H9 (cell line): ENCODE measurements around the gene LONP2. TPM values are rescaled to one million over a fixed set of nuclear protein-coding genes. Genes with fewer than 3 reads are reported as not detected.

Experiments used
- DNase-seq: peaks from one replicate; pipeline ENCODE4 v3.0.0-alpha.2; 2017
- H2AFZ ChIP-seq: one replicate; pipeline ENCODE4 v1.6.1; 2013; ENCODE audit warnings: mild to moderate bottlenecking, low read length, control low read depth, moderate library complexity
- H2AK5ac ChIP-seq: 2 replicates; pipeline ENCODE4 v1.6.1; 2013; ENCODE audit warnings: low read length, control low read depth, mixed read lengths; ENCODE audit not compliant: insufficient read length
- H2BK120ac ChIP-seq: one replicate; pipeline ENCODE4 v1.6.1; 2013; ENCODE audit warnings: low read depth, mild to moderate bottlenecking, low read length, control low read depth, inconsistent platforms; ENCODE audit not compliant: poor library complexity, severe bottlenecking
- H2BK12ac ChIP-seq: 2 replicates; pipeline ENCODE4 v1.6.1; 2013; ENCODE audit warnings: low read length, control low read depth, mixed read lengths, low read depth; ENCODE audit not compliant: insufficient read length
- H2BK15ac ChIP-seq: 2 replicates; pipeline ENCODE4 v1.6.1; 2013; ENCODE audit warnings: low read depth, low read length, control low read depth
- H2BK20ac ChIP-seq: one replicate; pipeline ENCODE4 v1.6.1; 2013; ENCODE audit warnings: low read depth, mild to moderate bottlenecking, low read length, control low read depth, inconsistent platforms; ENCODE audit not compliant: poor library complexity, severe bottlenecking
- H2BK5ac ChIP-seq: 2 replicates; pipeline ENCODE4 v1.6.1; 2013; ENCODE audit warnings: low read length, control low read depth, mixed read lengths; ENCODE audit not compliant: insufficient read length
- H3K14ac ChIP-seq: 2 replicates; pipeline ENCODE4 v1.6.1; 2013; ENCODE audit warnings: low read length, control low read depth; ENCODE audit not compliant: insufficient read depth
- H3K18ac ChIP-seq: 2 replicates; pipeline ENCODE4 v1.6.1; 2013; ENCODE audit warnings: low read depth, mild to moderate bottlenecking, mixed read lengths, low read length, control low read depth; ENCODE audit not compliant: insufficient read length
- H3K23ac ChIP-seq: 2 replicates; pipeline ENCODE4 v1.6.1; 2013; ENCODE audit warnings: low read length, control low read depth, mixed read lengths, low read depth; ENCODE audit not compliant: insufficient read length
- H3K23me2 ChIP-seq: 2 replicates; pipeline ENCODE4 v1.6.1; 2013; ENCODE audit warnings: low read depth, mild to moderate bottlenecking, mixed read lengths, low read length, control low read depth; ENCODE audit not compliant: insufficient read length, poor library complexity, severe bottlenecking
- H3K27ac ChIP-seq: 2 replicates; pipeline ENCODE4 v1.5.1; 2013; ENCODE audit warnings: low read length, control low read depth, mixed read lengths, low read depth; ENCODE audit not compliant: insufficient read length
- H3K27me3 ChIP-seq: 2 replicates; pipeline ENCODE4 v1.6.1; 2013; ENCODE audit warnings: low read length, control low read depth, inconsistent platforms; ENCODE audit not compliant: insufficient read depth
- H3K4ac ChIP-seq: 2 replicates; pipeline ENCODE4 v1.6.1; 2013; ENCODE audit warnings: low read depth, mild to moderate bottlenecking, control low read depth, inconsistent platforms, low read length, moderate library complexity
- H3K4me1 ChIP-seq: 2 replicates; pipeline ENCODE4 v1.6.1; 2013; ENCODE audit warnings: low read length, control low read depth, inconsistent platforms; ENCODE audit not compliant: insufficient read depth
- H3K4me2 ChIP-seq: 2 replicates; pipeline ENCODE4 v1.6.1; 2013; ENCODE audit warnings: low read length, control low read depth, mixed read lengths; ENCODE audit not compliant: insufficient read length, insufficient read depth
- H3K56ac ChIP-seq: 2 replicates; pipeline ENCODE4 v1.6.1; 2013; ENCODE audit warnings: low read depth, mild to moderate bottlenecking, mixed read lengths, low read length, control low read depth; ENCODE audit not compliant: insufficient read length
- H3K79me1 ChIP-seq: 2 replicates; pipeline ENCODE4 v1.6.1; 2013; ENCODE audit warnings: low read depth, mild to moderate bottlenecking, moderate library complexity, low read length, control low read depth, inconsistent platforms; ENCODE audit not compliant: insufficient read depth, poor library complexity, severe bottlenecking
- H3K79me2 ChIP-seq: 2 replicates; pipeline ENCODE4 v1.6.1; 2013; ENCODE audit warnings: low read length, control low read depth, inconsistent platforms; ENCODE audit not compliant: insufficient read depth
- H3K9ac ChIP-seq: 2 replicates; pipeline ENCODE4 v1.6.1; 2013; ENCODE audit warnings: low read length, control low read depth, mixed read lengths; ENCODE audit not compliant: insufficient read length; ENCODE audit errors: extremely low read depth
- H3K9me3 ChIP-seq: one replicate; pipeline ENCODE4 v1.6.1; 2013; ENCODE audit warnings: low read depth, low read length, inconsistent platforms; ENCODE audit not compliant: control insufficient read depth
- H3T11ph ChIP-seq: one replicate; pipeline ENCODE4 v1.6.1; 2013; ENCODE audit warnings: mild to moderate bottlenecking, low read length, control low read depth, inconsistent platforms
- H4K20me1 ChIP-seq: one replicate; pipeline ENCODE4 v1.6.1; 2013; ENCODE audit not compliant: control insufficient read depth, insufficient read length, insufficient read depth
- H4K5ac ChIP-seq: 2 replicates; pipeline ENCODE4 v1.6.1; 2013; ENCODE audit warnings: low read depth, mild to moderate bottlenecking, mixed read lengths, low read length, control low read depth; ENCODE audit not compliant: insufficient read length
- H4K8ac ChIP-seq: replicated peaks from 2 replicates; pipeline ENCODE4 v1.6.1; 2013; ENCODE audit warnings: low read length, control low read depth, mixed read lengths, low read depth; ENCODE audit not compliant: insufficient read length
- H4K91ac ChIP-seq: 2 replicates; pipeline ENCODE4 v1.6.1; 2013; ENCODE audit warnings: low read depth, mild to moderate bottlenecking, moderate library complexity, mixed read lengths, low read length, control low read depth; ENCODE audit not compliant: insufficient read length
- H3K27ac Mint-ChIP-seq, 3 experiments: 2 replicates in 2 of 3; 3 replicates in 1 of 3; pipeline ENCODE4 v1.8.0; 2020 to 2021; ENCODE audit warnings: mixed read lengths in 3 of 3, mild to moderate bottlenecking in 1 of 3, moderate library complexity in 1 of 3
- H3K27me3 Mint-ChIP-seq: 2 replicates; pipeline ENCODE4 v1.8.0; 2021; ENCODE audit warnings: low read depth, mild to moderate bottlenecking, moderate library complexity, mixed read lengths
- H3K36me3 Mint-ChIP-seq, 3 experiments: 2 replicates in 2 of 3; 3 replicates in 1 of 3; pipeline ENCODE4 v1.8.0; 2020 to 2021; ENCODE audit warnings: low read depth in 3 of 3, mixed read lengths in 3 of 3; ENCODE audit not compliant: insufficient read depth in 1 of 3
- H3K4me1 Mint-ChIP-seq, 2 experiments: 2 replicates each; pipeline ENCODE4 v1.8.0; 2020; ENCODE audit warnings: mixed read lengths in 2 of 2
- H3K4me3 Mint-ChIP-seq, 2 experiments: 2 replicates in 1 of 2; 3 replicates in 1 of 2; pipeline ENCODE4 v1.8.0; 2020 to 2021; ENCODE audit warnings: mild to moderate bottlenecking in 2 of 2, mixed read lengths in 2 of 2, moderate library complexity in 1 of 2
- H3K9me3 Mint-ChIP-seq, 2 experiments: 2 replicates in 1 of 2; 3 replicates in 1 of 2; pipeline ENCODE4 v1.8.0; 2020; ENCODE audit warnings: mild to moderate bottlenecking in 2 of 2, mixed read lengths in 2 of 2, moderate library complexity in 1 of 2
- WGBS: extraction: QIAGEN DNeasy Blood & Tissue Kit; methylation state at CpG from one replicate; pipeline ENCODE4 v1.1.7; 2013; ENCODE audit warnings: missing lambda C conversion rate, low lambda C conversion rate, mixed read lengths; ENCODE audit not compliant: insufficient read length; ENCODE audit errors: extremely low coverage; 5-methylcytosine and 5-hydroxymethylcytosine counted together
- total RNA-seq: library from RNA; stranded (reverse); gene quantifications from 2 replicates; pipeline ENCODE4 v1.2.1, GENCODE V29; 2021
- TF ChIP-seq, protein P1 (sequence below): fragments of 200-600 bp; sonication (generic); conservative IDR thresholded peaks from 3 replicates; pipeline ENCODE4 v1.8.0; 2021; ENCODE audit warnings: antibody characterized with exemption, mild to moderate bottlenecking

LONP2 gene
- total RNA-seq, 1 experiment from 2014 or later = 27.8 TPM

DNA sequence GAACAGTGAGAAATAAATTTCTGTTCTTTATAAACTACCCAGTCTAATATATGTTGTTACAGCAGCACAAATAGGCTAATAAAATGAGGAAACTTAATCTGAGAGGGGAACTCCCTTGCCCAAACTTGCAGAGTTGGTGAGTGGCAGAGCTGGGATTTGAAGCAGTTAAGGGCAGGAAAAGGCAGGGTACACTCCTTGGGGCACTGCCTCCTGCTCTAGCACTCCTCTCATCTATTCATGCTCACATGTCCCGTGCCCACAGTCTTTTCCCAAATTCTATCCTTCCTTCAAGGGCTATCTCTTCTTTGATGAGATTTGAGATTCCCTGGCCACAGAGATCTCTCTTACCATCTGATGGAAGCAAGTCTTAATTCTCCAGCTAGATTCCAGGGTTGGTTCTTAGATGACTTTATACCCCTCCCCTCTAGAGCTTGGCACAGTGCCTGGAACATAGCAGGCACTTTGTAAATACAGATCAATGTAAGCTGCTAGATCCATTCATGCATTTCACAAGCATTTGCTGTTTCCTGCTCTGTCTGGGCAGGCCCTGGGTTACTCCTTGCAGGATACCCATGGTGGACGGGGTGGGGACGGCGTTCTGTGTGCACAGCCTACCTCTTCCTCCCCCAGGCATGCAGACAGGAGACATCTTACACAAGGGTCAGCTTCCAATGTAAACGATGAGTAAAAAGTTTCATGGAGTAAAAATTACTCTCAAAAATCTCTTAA, 49.1 kb upstream of the LONP2 start:
- no peaks in the 10 kb centered on the region for H3K36me3 Mint-ChIP-seq
- WGBS = no CpG with 5 or more reads among the region's 5 CpGs

More for the DNA sequence above, 49.1 kb upstream of the LONP2 start:
- Mint-ChIP-seq H3K9me3 (no peaks in the 10 kb centered on the region; a peak in 1 of 5 replicates), H3K4me1 (no peaks in the 10 kb centered on the region), H3K27ac (no peak overlapping the region), H3K4me3 (no peak overlapping the region), H3K27me3 (no peaks in the 10 kb centered on the region)
- Histone ChIP-seq H4K8ac (no peak overlapping the region), H3K9me3 (no peaks in the 10 kb centered on the region), H4K5ac (no peak overlapping the region), H3K14ac (no peak overlapping the region), H3K23ac (no peak overlapping the region), H2BK120ac (no peak overlapping the region), H4K91ac (no peak overlapping the region), H3K56ac (no peak overlapping the region), H2BK20ac (no peak overlapping the region), H3K27ac (no peak overlapping the region), H3K9ac (no peak overlapping the region), H3K4me1 (no peaks in the 10 kb centered on the region), H2AFZ (no peak overlapping the region), H2BK5ac (no peak overlapping the region), H2AK5ac (no peak overlapping the region), H3K79me1 (no peaks in the 10 kb centered on the region), H3K4ac (no peak overlapping the region), H2BK12ac (no peak overlapping the region), H3K4me2 (no peak overlapping the region), H3K27me3 (no peaks in the 10 kb centered on the region), H2BK15ac (no peak overlapping the region), H4K20me1 (no peaks in the 10 kb centered on the region), H3K79me2 (no peaks in the 10 kb centered on the region), H3T11ph (no peak overlapping the region), H3K23me2 (no peaks in the 10 kb centered on the region), H3K18ac (no peak overlapping the region)
- DNase-seq = no peak
- TF ChIP-seq, protein P1, sequence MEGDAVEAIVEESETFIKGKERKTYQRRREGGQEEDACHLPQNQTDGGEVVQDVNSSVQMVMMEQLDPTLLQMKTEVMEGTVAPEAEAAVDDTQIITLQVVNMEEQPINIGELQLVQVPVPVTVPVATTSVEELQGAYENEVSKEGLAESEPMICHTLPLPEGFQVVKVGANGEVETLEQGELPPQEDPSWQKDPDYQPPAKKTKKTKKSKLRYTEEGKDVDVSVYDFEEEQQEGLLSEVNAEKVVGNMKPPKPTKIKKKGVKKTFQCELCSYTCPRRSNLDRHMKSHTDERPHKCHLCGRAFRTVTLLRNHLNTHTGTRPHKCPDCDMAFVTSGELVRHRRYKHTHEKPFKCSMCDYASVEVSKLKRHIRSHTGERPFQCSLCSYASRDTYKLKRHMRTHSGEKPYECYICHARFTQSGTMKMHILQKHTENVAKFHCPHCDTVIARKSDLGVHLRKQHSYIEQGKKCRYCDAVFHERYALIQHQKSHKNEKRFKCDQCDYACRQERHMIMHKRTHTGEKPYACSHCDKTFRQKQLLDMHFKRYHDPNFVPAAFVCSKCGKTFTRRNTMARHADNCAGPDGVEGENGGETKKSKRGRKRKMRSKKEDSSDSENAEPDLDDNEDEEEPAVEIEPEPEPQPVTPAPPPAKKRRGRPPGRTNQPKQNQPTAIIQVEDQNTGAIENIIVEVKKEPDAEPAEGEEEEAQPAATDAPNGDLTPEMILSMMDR = no peak
